GM18907 (cell line): ENCODE data around the gene CFL1.

Experiments used
- ATAC-seq: cut with Tn5 transposase; IDR thresholded peaks from one replicate; pipeline ENCODE4 v1.9.1; 2021; ENCODE audit warnings: mild to moderate bottlenecking, moderate library complexity; ENCODE audit not compliant: unreplicated experiment

The CFL1 gene

GRCh38 chr11:65888163-65888814, 30.3 kb upstream of the CFL1 start, which contains the start of gene FIBP:
FIBP (minus strand) TSS chr11:65888471; CDS start chr11:65888418, 53 bp downstream.
- peak; percentile 51 for ATAC-seq

- no peak for ATAC-seq
These were observed 29.8 kb upstream of the CFL1 start for GRCh38 chr11:65887723-65888162.

- ATAC-seq: no peak
These were observed 29.1 kb upstream of the CFL1 start for GRCh38 chr11:65886826-65887722.

GRCh38 chr11:65885808-65886536, 28.0 kb upstream of the CFL1 start:
- ATAC-seq: no peak

GRCh38 chr11:65885231-65885630, 27.3 kb upstream of the CFL1 start:
- ATAC-seq: no peak

- no peak for ATAC-seq
These were observed 26.7 kb upstream of the CFL1 start for GRCh38 chr11:65884716-65885092.

- no peak for ATAC-seq
These were observed 26.1 kb upstream of the CFL1 start for GRCh38 chr11:65883786-65884715.

GRCh38 chr11:65883058-65883761, 25.2 kb upstream of the CFL1 start:
- ATAC-seq: no peak

GRCh38 chr11:65882120-65883057, 24.4 kb upstream of the CFL1 start:
- no peak for ATAC-seq

GRCh38 chr11:65880844-65881421, 23.0 kb upstream of the CFL1 start:
- ATAC-seq: no peak

GRCh38 chr11:65880027-65880426, 22.0 kb upstream of the CFL1 start:
- ATAC-seq: no peak

GRCh38 chr11:65879617-65880016, 21.6 kb upstream of the CFL1 start, which contains the start of gene CTSW:
CTSW (plus strand) TSS chr11:65879837; CDS start chr11:65879855, 18 bp downstream.
- no peak for ATAC-seq

- ATAC-seq: peak; percentile 61
These were observed 15.6 kb upstream of the CFL1 start for GRCh38 chr11:65873318-65874156.

GRCh38 chr11:65872586-65873317, 14.8 kb upstream of the CFL1 start, which contains the start of gene EFEMP2:
EFEMP2 (minus strand) TSS chr11:65872800; CDS start chr11:65872354, 446 bp downstream.
- ATAC-seq: no peak

GRCh38 chr11:65871811-65872548, 14.0 kb upstream of the CFL1 start:
- no peak for ATAC-seq
